ENCODE results near the gene CDK7.

GRCh38 chr5:69313428-69313827 is 78.7 kb downstream of the CDK7 start:
- TF ChIP-seq CTCF (IDR thresholded peaks at IDR 0.05) (no peak), POLR2A (IDR thresholded peaks at IDR 0.05) (no peak)

Data from lower leg skin (tissue), 3 donors.